Right lobe of liver (tissue), 6 donors: ENCODE results near the gene FGFR3. TPM values are rescaled to one million over a fixed set of nuclear protein-coding genes. Genes with fewer than 3 reads are reported as not detected.

Experiments
- ATAC-seq, 4 donors: fragments of 200-7000 bp; cut with Tn5 transposase; one replicate each; pipeline ENCODE4 v1.9.1; 2020; ENCODE audit warnings: mild to moderate bottlenecking in 4 of 4, moderate library complexity in 4 of 4
- DNase-seq, 3 donors: peaks; one replicate each; pipeline ENCODE4 v3.0.0-alpha.2; 2020
- H3K27ac ChIP-seq, 3 donors: fragments of 200-600 bp; one replicate each; pipeline ENCODE4 v1.8.0; 2022
- H3K27me3 ChIP-seq, 2 donors: fragments of 200-600 bp; one replicate each; pipeline ENCODE4 v1.8.0; 2022
- H3K36me3 ChIP-seq, 4 donors: fragments of 200-600 bp; sonication (generic) in 1 of 4; one replicate each; pipeline versions ENCODE4 v1.5.1 to v1.8.0; 2017 to 2022; ENCODE audit warnings: control low read depth in 1 of 4
- H3K4me1 ChIP-seq, 4 donors: fragments of 200-600 bp; sonication (generic) in 1 of 4; one replicate each; pipeline versions ENCODE4 v1.5.1 to v1.8.0; 2017 to 2022; ENCODE audit warnings: control low read depth in 1 of 4
- H3K4me3 ChIP-seq, 3 donors: fragments of 200-600 bp; one replicate each; pipeline ENCODE4 v1.8.0; 2022
- H3K9me3 ChIP-seq, 4 donors: fragments of 200-600 bp; sonication (generic) in 1 of 4; one replicate each; pipeline versions ENCODE4 v1.5.1 to v1.8.0; 2017 to 2022; ENCODE audit warnings: control low read depth in 1 of 4
- CTCF ChIP-seq, 4 donors: fragments of 200-600 bp in 3 of 4; fragments of 450-650 bp in 1 of 4; IDR thresholded peaks; one replicate each; pipeline versions ENCODE4 v1.5.1 to v1.8.0; 2016 to 2022; ENCODE audit warnings: antibody characterized with exemption in 4 of 4, mild to moderate bottlenecking in 2 of 4
- POLR2A ChIP-seq: fragments of 450-650 bp; IDR thresholded peaks from one replicate; pipeline ENCODE4 v1.6.1; 2017; ENCODE audit warnings: antibody characterized with exemption, mild to moderate bottlenecking
- WGBS: methylation state at CpG from one replicate; pipeline ENCODE4 v1.1.6; 2018; ENCODE audit warnings: low coverage, low lambda C conversion rate; ENCODE audit not compliant: insufficient coverage; ENCODE audit errors: missing lambda C conversion rate; 5-methylcytosine and 5-hydroxymethylcytosine counted together
- intact Hi-C, 2 donors: fragments of 100-400 bp; cut with DNase I; formaldehyde crosslinking; loops; one replicate each; pipeline versions ENCODE4 v1.11.2 to v1.14.1; 2022
- total RNA-seq, 6 experiments: library from RNA; depleted of rRNA in 2 of 6; stranded (reverse); fragments of >200 nt in 2 of 6; fragmentation: NEBNext Ultra II Directional in 3 of 6; extraction: Animal tissue kit (Norgen Biotek cat#: 25700) in 3 of 6; gene quantifications; one replicate each; pipeline versions ENCODE4 v1.1.0 to v1.2.4, GENCODE V29; 2016 to 2023
- donor health status: DM: no; HTN: yes; CAD: no.
- donor health status: DM: no; HTN: no; CAD: no.
- donor health status: DM: no; HTN: no; CAD: no.
- donor health status: DM: no; HTN: yes; CAD: no.
- donor health status: DM: no; HTN: yes; CAD: no.

Gene FGFR3
- total RNA-seq, 6 experiments from 2014 or later, result 14.3 to 30.0 (median 25.7) TPM

GRCh38 chr4:1852904-1853623, 60.0 kb downstream of the FGFR3 start:
- DNase-seq (no peak), ATAC-seq (no peak)
- Histone ChIP-seq H3K4me3 (no peak overlapping the region), H3K27ac (no peak overlapping the region), H3K9me3 (no peaks in the 10 kb centered on the region), H3K4me1 (peaks cover 0 to 16% (median 4%) of the 10 kb centered on the region in 4 donors), H3K36me3 (peaks cover 0 to 5% (median 0%) of the 10 kb centered on the region in 4 donors), H3K27me3 (no peaks in the 10 kb centered on the region)
- TF ChIP-seq POLR2A, result no peak
- no peak for TF ChIP-seq CTCF (IDR thresholded peaks at IDR 0.05)
- intact Hi-C loops, result no loop called here
- 79% methylated on average over 7 of the region's 9 CpGs for WGBS

- Histone ChIP-seq H3K36me3 (no peaks in the 10 kb centered on the region), H3K4me3 (peak overlapping the region; percentile 85 to 91 (median 90)), H3K27ac (no peak overlapping the region), H3K9me3 (no peaks in the 10 kb centered on the region), H3K4me1 (peaks cover 0 to 16% (median 4%) of the 10 kb centered on the region in 4 donors), H3K27me3 (no peaks in the 10 kb centered on the region)
- 15% methylated on average over 1 of the region's 1 CpG for WGBS
- no peak for DNase-seq
- no peak for TF ChIP-seq CTCF (IDR thresholded peaks at IDR 0.05)
- no peak for TF ChIP-seq POLR2A
- no peak for ATAC-seq
- intact Hi-C loops, result no loop called here
Observed at GRCh38 chr4:1854752-1855151, 61.7 kb downstream of the FGFR3 start.

DNA sequence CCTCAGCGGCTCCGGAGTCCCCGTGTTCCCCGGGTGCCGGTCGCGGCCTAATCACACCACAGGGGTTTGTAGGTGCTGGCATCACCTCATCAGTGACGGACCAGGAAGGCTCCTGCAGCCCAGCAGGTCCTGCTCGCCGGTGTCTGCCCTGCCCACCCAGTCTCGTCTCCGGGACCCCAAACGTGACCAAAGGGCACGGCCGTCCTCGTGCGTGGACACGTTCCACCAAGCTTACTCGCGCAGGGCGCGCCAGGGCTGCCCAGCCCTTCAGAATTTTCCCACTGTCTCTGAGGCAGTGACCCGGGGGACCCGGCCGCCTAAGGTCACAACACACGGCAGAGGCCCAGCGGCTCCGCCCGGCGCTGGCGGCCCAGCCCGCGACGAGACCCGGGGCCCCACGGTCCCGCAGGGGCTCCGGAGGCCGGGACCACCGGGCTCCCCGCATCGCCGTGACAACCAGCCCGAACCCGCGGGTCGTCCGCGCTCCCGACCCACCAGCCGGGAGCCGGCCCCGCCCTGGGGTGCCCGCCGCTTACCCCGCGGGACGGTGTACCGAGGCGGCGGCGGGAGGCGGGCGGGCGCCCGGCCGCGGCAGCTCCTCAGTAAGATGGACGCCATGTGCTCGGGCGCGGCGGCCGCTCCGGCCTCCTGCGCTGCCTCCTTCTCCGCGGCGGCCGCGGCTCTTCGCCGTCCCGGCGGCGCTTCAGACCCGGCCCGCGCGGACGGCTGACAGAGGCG, 62.4 kb downstream of the FGFR3 start:
- Histone ChIP-seq H3K4me3 (peak overlapping the region; percentile 85 to 91 (median 90)), H3K4me1 (peaks cover 0 to 16% (median 4%) of the 10 kb centered on the region in 4 donors), H3K27ac (peak overlapping the region in 2 of 3 donors; percentile 18 to 45), H3K36me3 (no peaks in the 10 kb centered on the region), H3K27me3 (no peaks in the 10 kb centered on the region), H3K9me3 (no peaks in the 10 kb centered on the region)
- ATAC-seq (peak in 1 of 4 donors; percentile 2), DNase-seq (peak in 2 of 3 donors; percentile 46 to 61)
- intact Hi-C loops, result no loop called here
- WGBS, result 0% methylated on average over 1 of the region's 92 CpGs
- no peak for TF ChIP-seq CTCF (IDR thresholded peaks at IDR 0.05)
- TF ChIP-seq POLR2A, result no peak

- Histone ChIP-seq H3K36me3 (no peaks in the 10 kb centered on the region), H3K4me1 (peaks cover 0 to 11% (median 4%) of the 10 kb centered on the region in 4 donors), H3K27ac (peak within 1 kb of the TSS in 2 of 3 donors; percentile 33 to 45), H3K4me3 (peak within 1 kb of the TSS; percentile 85 to 91 (median 90)), H3K9me3 (no peaks in the 10 kb centered on the region), H3K27me3 (no peaks in the 10 kb centered on the region)
- ATAC-seq, result peak; percentile 95 to 99 (median 98)
- peak; percentile 76 for TF ChIP-seq POLR2A
- TF ChIP-seq CTCF (IDR thresholded peaks at IDR 0.05), result peak in 1 of 4 donors; percentile 6
- no CpG with 5 or more reads among the region's 107 CpGs for WGBS
- intact Hi-C loops, result no loop called here
- DNase-seq, result peak; percentile 98
Observed at GRCh38 chr4:1856071-1856942, 63.2 kb downstream of the FGFR3 start, which contains the start of gene LETM1. LETM1 (minus strand) TSS chr4:1856156; CDS start chr4:1855950, 206 bp downstream.
